Measurements from ENCODE around the gene ANGEL1.

Gene ANGEL1

GRCh38 chr14:76784266-76784874 lies 28.3 kb downstream of the ANGEL1 start:
- Histone ChIP-seq H3K4me3 (no peak overlapping the region), H3K27ac (peak overlapping the region in 1 of 2 donors; percentile 59)
- no peak for DNase-seq (ENCODE audit: low spot score)
- TF ChIP-seq CTCF (IDR thresholded peaks at IDR 0.05): no peak

GRCh38 chr14:76782885-76783566 lies 29.7 kb downstream of the ANGEL1 start:
- H3K27ac ChIP-seq: peak overlapping the region; percentile 4 to 79
- no peak for DNase-seq (ENCODE audit: low spot score)

GRCh38 chr14:76782115-76782884 lies 30.4 kb downstream of the ANGEL1 start:
- TF ChIP-seq CTCF (IDR thresholded peaks at IDR 0.05): no peak
- H3K27ac ChIP-seq: peak overlapping the region; percentile 4 to 79
- no peak for DNase-seq (ENCODE audit: low spot score)
- H3K4me3 ChIP-seq: no peak overlapping the region

More at GRCh38 chr14:76782885-76783566, 29.7 kb downstream of the ANGEL1 start:
- no peak overlapping the region for H3K4me3 ChIP-seq
- TF ChIP-seq CTCF (IDR thresholded peaks at IDR 0.05): no peak

DNA sequence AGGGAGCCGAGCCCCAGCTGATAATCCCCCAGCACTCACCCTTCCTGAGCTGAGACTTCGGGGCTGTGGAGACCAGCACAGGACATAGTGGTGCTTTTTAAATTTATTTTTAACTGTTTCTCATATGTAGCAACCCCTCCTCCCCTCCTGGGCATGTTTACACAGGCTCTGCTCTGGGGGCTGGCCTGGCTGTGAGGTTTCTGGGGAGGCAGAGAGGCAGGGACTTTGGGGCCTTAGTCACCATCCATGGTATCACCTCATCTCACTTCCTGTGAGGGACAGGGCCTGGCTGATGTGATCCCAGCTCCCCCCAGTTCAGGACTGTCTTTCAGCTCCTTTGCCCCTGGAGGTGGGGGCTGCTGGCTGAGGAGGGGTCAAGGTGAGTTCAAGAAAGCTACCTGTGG lies 31.0 kb downstream of the ANGEL1 start:
- H3K27ac ChIP-seq: peak overlapping the region; percentile 36 to 79
- no peak for DNase-seq (ENCODE audit: low spot score)
- H3K4me3 ChIP-seq: no peak overlapping the region
- no peak for TF ChIP-seq CTCF (IDR thresholded peaks at IDR 0.05)

DNA sequence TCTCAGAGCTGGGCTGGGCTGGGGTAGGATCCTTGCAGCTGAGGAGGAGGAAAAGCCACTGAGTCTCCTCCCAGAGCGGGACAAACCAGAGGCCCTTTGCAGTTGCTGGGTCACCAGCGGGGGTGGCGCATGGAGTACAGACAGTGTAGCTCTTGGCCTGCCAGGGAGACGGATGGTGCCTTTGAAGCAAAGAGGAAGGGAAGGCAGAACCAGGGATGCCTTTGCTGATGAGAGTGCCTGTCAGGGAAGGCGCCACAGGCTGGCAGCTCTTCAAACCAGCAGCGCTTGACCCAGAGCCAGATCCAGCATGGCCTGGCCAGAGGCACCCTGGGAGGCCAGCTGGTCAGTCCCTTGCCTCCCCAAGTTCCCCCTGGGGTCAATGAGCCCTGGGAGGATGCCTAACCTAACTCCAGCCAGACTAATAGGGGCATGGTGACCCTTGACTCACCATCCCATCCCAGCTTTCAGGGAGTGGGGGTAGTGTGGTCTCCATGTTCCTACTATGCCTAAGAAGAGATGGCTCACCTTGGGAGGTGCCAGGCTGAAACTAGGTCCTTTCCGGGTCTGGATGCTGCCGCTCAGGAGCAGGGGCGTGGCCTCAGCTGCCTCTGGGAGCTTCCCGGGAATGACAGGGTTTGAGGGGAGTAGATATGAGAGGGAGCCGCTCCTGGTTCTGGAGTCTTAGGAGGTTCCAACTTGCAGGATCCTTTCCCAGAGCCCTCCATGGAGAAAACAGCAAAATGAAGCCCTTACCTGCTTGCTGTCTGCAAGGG lies 31.6 kb downstream of the ANGEL1 start:
- H3K4me3 ChIP-seq: no peak overlapping the region
- no peak for DNase-seq (ENCODE audit: low spot score)
- TF ChIP-seq CTCF (IDR thresholded peaks at IDR 0.05): no peak
- peak overlapping the region; percentile 36 to 79 for H3K27ac ChIP-seq

DNA sequence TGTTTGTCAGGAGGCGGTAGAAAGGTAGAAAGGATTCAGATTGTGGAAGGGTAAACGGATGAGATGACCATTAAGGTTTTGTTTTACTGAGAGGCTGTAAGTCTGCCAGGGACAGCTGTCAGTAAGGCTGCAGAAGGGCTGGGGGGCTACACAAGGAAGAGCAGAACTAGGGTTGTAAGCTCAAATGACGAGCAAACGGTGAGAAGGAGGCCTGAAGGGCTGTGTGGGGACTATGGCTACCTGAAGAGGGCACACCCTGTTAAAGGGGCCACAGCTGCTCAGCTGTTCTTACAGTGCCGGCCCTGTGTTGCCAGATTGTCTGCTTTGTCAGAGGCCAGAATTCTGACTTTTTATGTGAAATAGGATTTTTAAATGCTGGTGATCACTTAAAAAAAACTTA lies 32.3 kb downstream of the ANGEL1 start:
- TF ChIP-seq CTCF (IDR thresholded peaks at IDR 0.05): no peak
- H3K4me3 ChIP-seq: no peak overlapping the region
- peak overlapping the region in 1 of 2 donors; percentile 79 for H3K27ac ChIP-seq
- DNase-seq (ENCODE audit: low spot score): no peak

Measured in coronary artery (tissue), 2 donors.